Stimulated activated CD8-positive, alpha-beta memory T cell treated with anti-CD3 and anti-CD28 coated beads, Interleukin-15, amount 100 ng/mL, for 24 hours (primary cell): ENCODE data around the gene CD46.
"Not testable (repeated sequence)": the region's sequence is repeated elsewhere in the genome, so short reads cannot be mapped to it uniquely, and the experiment has no call there.

Experiments used
- DNase-seq: peaks from one replicate; pipeline ENCODE4 v3.0.0-alpha.2; 2020; ENCODE audit warnings: low read depth

Gene CD46

DNA sequence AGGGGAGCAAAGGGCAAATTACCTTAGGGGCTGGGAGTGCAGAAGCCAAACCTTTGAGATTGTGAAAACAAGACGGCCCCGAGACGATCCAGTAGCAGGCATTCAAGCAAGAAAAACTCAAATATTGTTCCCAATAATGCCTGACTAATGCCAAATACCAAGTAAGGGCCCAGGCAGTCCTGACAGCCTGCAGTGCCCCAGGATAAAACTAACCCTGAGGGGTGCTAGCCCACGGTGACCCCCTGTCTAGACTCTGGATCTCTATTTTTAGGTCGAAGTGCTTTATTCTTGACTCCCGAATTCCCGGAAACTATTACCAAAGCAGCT is 428 bp upstream of the CD46 start:
- not testable (repeated sequence) for DNase-seq

DNA sequence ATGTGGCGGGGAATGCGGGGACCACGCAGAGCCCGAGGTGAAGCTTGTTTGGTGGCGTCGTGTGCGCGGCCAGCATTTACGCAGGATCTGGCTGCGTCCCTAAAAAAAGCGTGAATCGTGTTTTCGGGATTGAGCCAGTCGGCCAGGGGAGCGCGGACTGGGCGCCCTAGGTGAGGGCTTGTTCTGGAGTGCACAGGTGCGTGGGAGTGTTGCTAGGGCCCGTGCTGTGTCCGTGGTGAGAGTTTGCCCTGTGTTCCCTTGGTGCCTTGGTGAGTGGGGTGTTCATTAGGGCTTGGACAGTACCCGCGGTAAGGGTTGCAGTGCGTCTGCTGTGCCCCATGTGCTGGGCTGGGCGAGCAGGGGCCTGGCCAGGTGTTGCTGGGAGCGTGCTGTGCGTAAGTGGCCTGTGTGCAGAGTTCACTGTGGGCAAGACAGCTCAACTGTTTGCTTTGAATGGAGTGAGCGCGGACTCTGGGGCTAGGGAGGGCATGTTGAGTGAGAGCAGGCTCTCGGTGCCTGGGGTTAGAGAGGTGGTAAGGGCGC is 673 bp downstream of the CD46 start:
- DNase-seq: peak; percentile 9

DNA sequence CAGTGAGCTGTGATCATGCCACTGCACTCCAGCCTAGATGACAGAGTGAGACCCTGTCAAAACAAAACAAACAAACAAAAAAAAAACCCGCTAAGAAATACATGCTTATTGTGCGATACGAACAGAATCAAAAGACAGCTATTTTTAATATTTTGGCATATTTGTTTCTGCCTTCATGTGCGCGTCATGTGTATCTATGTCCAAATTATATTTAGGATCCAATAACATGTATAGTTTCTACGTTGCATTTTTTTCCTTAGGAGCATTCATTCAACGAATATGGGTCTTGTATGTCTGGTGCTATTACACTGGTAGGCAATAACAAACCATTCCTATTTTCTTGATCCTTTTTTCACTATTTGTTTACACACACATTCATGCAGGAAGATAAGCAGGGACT is 1.8 kb downstream of the CD46 start:
- no peak for DNase-seq

DNA sequence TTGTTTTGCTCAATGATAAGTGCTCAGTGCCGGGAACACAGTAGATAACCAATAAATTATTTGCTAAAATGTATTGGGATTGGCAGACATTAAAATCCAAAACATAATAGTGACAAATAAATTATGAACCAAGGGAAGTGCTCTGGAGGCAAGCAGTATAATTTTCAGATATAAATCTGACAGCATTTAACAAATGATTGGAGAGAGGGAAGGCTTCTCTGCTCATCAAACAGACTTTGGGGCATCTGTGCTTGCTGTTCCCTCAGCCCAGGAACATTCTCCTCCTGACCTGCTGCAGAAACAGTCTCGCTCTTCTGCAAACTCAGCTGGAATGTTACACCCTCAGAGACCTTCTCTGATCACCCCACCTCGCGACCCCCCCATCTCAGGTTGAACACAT is 2.2 kb downstream of the CD46 start:
- no peak for DNase-seq

DNA sequence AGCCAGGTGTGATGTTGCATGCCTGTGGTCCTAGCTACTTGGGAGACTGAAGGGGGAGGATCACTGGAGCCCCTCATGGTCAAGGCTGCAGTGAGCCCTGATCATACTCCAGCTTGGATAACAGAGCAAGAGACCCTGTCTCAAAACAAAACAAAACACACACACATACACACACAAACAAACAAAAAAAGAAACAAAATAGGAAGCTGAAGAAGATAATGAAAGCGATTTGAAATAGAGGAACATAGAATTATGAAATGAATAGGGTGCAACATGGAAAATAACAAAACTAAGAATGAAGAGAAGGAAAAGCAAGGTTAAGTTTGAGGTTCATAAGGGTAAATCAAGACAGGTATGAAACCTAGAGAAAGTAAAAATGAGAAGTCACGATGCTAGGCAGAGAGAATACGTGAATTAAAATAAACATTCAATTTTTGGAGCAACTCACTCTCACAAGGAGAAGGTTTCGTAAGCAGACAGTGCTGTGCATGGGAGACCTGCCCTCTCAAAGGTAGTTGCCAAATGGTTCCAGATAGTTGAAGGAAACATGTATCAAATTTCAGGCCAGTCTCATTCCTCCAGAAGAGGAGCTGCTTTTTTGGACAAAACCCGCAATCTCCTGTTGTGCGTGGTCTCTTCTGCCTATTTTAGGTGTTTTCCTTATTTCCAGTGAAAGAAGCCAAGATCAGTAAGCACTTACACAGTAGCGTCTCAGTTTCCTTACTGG is 3.3 kb downstream of the CD46 start:
- no peak for DNase-seq

DNA sequence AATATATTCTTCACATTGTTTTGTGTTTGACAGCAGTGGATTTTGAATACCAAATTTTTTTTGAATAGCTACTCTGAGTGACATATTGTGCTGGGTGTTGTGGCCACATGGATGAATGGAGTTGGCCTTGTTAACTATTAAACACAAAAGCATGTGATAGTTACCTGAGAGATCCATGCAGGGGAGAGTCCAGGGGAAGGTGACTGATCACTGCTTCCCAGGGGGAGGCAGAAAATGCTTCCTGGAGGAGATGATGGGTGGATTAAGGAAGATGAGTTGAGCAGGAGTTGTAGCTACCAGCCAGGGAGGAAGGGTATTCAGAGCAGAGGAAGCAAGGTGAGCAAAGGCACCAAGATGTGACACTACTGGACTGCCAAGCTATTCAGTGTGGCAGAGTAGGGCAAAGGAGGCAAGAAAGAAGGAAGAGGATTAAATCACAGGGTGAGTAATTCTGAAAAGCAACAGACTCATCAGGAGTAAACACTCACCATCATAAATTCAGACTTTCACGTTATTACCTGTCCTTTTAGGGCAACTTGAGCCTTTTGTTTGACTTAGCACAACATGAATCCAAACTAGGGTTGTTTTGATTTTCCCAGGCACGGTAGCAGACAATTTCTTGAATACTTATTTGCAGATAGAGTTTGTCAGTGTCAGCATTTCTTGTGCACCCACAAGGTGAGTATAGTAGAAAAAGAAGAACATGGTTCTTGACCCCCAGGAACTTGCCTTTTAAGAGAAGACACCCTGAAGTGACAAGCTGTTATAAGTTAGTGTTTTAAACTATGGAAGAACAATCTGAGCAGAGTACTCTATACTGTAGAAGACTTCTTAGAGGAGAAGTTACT is 4.2 kb downstream of the CD46 start:
- no peak for DNase-seq

DNA sequence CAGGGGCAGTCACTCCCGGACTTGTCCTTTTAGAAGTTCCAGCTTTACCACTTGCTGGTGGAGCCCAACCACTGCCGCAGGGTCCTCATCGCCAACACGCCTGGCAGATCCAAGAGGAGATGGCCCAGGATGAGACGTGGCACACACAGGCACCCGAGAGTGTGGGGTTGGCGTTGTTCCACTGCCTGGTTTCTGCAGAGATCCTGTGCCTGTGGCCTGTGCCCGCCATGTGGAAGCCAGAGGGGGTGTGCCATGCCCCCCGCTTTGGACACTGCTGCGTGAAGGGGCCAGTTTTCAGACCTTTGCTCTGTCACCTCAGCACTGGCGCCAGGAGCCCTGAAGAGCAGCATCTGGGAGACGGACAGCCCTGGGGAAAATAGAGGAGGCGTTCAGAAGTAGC is 10.8 kb downstream of the CD46 start:
- no peak for DNase-seq

DNA sequence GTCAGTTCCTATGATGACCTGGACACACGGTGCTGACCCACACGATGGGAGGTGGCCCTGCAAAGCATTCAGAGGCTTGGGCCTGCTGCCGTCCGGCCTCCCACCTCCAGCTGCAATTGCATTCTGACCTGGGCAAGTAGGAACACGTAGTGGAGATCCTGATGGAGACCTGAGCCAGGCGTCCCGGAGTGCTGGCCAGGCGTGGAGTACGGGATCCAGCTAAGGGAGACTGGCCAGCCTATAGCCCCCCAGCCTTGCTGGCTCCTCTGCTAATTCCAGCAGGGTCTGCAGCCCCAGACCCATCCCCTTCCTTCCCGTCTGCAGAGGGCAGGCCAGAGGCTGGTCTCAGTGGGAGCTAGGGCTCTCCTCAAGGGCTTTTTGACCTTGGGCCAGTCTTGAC is 11.2 kb downstream of the CD46 start:
- no peak for DNase-seq

DNA sequence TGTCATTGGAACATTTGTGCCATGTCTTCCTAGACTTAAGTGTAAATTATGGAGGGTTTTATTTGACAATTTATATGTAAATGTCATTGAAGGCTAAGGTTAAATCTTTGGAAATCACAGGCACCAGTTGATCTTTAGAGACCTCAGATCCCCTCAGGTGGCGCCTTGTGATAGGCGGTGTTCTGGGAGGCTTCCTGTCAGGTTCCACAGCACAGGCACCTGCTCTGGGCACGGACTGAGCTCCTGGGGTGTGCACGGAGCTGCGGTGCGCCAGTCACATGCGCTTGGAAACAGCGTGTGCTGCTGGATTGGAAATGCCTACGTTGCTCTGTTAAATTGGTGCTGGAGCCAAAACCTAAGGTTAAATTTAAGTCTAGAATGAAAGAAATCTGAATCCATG is 12.1 kb downstream of the CD46 start:
- DNase-seq: no peak

DNA sequence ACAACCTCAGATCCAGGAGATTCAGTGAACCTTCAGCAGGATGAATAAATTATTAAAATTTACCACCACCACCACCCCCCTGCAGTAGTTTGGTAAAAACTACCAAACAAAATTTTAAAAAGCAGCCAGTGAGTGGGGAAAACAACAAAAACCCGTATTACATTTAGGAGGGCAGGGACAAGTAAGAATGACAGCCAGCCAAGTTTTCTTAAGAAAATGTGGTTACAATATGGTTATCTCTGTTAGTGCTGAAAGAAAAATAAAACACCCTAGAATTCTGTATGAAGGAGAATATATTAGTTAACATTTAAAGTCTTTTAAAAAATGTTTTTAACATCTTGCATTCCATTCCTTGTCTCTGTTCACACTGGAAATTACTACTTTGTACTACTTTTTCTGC is 14.7 kb downstream of the CD46 start:
- DNase-seq: no peak

DNA sequence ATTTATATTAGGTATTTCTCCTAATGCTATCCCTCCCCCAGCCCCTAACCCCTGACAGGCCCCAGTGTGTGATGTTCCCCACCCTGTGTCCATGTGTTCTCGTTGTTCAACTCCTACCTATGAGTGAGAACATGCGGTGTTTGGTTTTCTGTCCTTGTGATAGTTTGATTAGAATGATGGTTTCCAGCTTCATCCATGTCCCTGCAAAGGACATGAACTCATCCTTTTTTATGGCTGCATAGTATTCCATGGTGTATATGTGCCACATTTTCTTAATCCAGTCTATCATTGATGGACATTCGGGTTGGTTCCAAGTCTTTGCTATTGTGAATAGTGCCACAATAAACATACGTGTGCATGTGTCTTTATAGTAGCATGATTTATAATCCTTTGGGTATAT is 18.7 kb downstream of the CD46 start:
- not testable (repeated sequence) for DNase-seq

DNA sequence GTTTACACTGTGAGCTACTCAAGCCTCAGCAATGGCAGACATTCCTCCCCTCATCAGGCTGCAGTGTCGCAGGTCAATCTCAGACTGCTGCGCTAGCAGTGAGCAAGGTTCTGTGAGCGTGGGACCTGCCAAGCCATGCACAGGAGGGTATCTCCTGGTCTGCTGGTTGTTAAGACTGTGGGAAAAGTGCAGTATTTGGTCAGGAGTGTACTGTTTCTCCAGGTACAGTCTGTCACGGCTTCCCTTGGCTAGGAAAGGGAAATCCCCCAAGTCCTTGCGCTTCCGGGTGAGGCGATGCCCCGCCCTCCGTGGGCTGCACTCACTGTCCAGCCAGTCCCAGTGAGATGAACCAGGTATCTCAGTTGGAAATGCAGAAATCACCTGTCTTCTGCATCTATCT is 24.2 kb downstream of the CD46 start:
- DNase-seq: not testable (repeated sequence)

DNA sequence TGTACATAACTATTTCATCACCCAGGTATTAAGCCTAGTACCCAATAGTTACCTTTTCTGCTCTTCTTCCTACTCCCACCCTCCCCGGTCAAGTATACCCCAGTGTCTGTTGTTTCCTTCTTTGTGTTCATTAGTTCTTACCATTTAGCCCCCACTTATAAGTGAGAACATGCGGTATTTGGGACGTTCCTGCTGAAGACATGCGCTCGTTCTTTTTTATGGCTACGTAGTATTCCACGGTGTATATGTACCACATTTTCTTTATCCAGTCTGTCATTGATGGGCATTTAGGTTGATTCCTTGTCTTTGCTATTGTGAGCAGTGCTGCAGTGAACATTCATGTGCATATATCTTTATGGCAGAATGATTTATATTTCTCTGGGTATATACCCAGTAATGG is 25.6 kb downstream of the CD46 start:
- not testable (repeated sequence) for DNase-seq

DNA sequence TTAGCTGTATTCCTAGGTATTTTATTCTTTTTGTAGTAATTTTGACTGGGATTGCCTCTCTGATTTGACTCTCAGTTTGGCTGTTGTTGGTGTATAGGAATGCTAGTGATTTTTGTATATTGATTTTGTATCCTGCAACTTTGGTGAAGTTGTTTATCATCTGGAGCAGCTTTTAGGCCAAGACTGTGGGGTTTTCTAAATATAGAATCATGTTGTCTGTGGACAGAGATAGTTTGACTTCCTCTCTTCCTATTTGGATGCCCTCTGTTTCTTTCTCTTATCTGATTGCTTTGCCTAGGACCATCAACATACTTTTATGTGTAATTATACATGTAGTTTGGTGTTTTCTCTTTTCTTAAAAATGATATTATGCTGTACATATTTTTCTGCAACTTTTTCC is 27.2 kb downstream of the CD46 start:
- DNase-seq: no peak

DNA sequence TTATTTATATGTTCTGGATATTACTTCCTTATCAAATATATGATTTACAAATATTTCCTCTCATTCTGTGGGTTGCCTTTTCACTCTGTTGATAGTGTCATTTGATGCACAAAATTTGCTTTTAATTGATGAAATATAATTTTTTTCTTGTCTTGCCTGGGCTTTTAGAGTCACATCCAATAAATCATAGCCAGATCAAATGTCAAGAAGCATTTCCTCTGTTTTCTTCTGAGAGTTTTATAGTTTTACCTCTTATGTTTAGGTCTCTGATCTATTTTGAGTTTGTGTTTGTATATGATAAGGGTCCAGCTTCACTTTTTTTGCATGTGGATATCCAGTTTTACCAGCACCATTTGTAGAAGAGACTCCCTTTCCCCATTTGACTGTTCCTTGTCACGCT is 29.5 kb downstream of the CD46 start:
- no peak for DNase-seq

DNA sequence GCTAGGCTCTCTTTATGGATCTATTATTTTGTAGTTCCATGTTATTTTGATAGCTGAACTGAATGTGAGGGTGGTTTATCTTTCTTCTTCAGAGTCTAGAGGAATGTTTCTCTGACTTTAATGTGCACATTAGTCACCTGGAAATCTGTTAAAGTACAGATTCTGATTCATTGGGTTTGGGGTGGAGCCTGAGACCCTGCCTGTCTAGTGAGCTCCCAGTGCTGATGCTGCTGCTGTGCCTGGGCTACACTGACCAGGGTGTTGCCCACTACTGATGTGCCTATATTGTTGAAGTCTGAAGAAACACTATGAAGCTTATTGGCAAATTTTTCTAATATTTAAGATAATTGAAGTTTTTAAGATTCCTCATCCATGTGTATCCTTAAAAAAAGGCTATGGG is 35.9 kb downstream of the CD46 start:
- DNase-seq: no peak

DNA sequence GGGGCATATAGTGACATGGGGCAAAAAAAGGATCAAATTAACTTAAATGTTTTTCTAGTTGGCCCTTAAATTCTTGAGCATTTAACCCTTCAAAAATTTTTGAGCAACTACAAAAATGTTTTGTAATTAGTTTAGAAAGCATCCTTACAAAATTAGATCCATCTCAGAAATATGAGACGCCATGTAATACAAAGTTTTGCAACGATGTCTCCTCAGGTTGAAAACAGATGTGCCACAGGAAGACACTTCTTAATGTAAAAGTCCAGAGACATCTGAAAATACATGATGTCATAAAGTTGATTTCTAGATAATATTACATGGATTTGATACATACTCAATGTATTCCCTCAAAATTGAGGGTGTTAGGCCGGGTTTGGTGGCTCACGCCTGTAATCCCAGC is 37.5 kb downstream of the CD46 start:
- no peak for DNase-seq

DNA sequence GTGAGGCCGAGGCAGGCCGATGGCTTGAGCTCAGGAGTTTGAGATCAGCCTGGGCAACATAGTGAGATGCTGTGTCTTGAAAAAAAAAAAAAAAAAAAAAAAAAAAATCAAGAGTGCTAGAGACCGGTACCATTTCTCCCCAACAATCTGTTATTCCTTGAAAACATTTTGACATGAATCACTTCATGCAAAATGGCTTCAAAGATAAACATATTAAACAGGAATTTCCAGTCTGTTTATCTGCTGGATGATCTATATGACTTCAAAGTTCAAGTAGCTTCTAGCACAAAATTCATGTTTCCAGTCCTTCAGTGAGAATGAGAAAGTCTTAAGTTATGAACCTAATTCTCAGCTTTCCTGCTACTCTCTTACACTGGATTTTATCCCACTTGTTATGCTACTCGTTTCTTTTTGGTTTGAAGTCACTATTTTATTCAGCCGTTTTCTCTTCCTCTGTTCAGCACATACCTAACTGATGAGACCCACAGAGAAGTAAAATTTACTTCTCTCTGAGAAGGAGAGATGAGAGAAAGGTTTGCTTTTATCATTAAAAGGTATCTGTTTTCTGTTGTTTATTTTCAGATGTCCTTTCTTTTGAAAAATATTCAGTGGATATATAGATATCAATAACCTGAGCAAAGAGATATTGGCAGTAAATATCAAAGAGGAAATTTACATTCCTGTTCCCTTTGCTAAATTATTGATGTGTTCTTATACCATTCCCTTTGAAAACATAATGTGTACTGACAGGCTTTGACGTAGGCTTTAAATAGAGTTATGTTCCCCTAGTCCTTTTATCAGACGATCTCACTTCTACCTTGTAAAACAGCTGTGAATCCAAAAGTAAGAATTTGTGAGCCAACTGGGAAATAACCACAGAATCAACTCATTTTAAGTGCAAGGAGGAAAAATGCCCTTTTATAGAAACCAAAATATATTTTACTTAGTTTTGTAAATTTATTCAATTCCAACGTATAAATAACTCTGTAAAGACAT is 38.2 kb downstream of the CD46 start:
- no peak for DNase-seq

DNA sequence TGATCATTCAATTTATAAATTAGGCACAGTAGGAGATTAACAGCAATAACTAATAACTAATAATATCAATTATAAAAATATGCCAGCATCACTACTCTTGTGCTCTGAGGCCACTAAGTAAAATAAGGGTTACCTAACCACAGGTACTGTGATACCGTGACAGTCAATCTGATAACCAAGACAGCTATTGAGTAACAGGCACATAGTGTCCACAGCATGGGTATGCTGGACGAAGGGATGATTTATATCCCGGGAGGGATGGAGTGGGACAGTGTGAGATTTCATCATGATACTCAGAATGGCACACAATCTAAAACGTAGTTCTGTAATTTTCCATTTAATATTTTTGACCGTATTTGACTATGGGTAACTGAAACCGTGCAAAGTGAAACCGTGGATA is 39.4 kb downstream of the CD46 start:
- no peak for DNase-seq

DNA sequence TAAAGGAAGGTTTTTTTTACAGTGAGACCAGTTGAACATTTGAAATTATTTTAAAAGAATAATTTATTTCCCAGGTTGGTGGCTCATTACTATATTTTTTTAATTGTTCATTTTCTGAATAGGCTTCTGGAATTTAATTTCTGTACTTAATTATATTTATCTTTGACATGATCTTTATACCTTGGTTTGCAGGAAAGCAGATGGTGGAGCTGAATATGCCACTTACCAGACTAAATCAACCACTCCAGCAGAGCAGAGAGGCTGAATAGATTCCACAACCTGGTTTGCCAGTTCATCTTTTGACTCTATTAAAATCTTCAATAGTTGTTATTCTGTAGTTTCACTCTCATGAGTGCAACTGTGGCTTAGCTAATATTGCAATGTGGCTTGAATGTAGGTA is 41.5 kb downstream of the CD46 start:
- no peak for DNase-seq

DNA sequence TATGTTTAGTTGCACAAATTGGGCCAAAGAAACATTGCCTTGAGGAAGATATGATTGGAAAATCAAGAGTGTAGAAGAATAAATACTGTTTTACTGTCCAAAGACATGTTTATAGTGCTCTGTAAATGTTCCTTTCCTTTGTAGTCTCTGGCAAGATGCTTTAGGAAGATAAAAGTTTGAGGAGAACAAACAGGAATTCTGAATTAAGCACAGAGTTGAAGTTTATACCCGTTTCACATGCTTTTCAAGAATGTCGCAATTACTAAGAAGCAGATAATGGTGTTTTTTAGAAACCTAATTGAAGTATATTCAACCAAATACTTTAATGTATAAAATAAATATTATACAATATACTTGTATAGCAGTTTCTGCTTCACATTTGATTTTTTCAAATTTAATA is 43.0 kb downstream of the CD46 start:
- no peak for DNase-seq

DNA sequence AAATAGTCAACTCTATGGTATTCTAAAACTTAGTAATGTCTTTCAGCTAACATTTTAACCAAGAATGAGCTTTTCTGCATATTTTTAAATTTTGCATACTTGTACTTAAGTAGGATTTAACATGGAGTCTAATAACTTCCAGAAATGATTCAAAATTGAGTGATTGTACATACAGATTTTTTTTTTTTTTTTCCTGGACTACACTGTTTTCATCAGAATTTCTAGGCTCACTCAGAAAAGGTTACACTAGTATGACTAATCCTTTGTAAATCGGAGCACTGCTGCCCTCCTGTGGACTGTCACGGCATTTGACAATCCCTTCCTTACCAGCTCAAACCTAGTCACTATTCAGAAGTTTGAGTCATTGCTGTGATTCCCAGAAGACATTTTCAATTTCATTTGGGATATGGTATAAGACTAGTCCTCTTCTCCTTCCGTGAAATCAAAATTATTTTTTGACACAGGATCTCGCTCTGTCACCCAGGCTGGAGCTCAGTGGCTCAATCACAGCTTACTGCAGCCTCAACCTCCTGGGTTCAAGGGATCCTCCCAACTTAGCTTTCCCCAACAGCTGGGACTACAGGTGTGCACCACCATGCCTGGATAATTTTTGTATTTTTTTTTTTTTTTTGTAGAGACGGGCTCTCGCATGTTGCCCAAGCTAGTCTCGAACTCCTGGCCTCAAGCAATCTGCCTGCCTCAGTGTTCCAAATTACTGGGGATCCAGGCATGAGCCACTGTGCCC is 45.5 kb downstream of the CD46 start:
- DNase-seq: peak; percentile 37
